HFFc6 (cell line): ENCODE measurements around the gene TRIM40. TPM values are rescaled to one million over a fixed set of nuclear protein-coding genes. Genes with fewer than 3 reads are reported as not detected.

ENCODE experiments used
- DNase-seq: peaks from one replicate; pipeline ENCODE4 v3.0.0-alpha.2; 2018
- H3K27ac Mint-ChIP-seq: 2 replicates; pipeline ENCODE4 v1.8.0; 2020; ENCODE audit warnings: mild to moderate bottlenecking, mixed read lengths
- H3K27me3 Mint-ChIP-seq: 2 replicates; pipeline ENCODE4 v1.8.0; 2021; ENCODE audit warnings: mild to moderate bottlenecking, moderate library complexity, mixed read lengths; ENCODE audit not compliant: insufficient read depth
- H3K36me3 Mint-ChIP-seq: 2 replicates; pipeline ENCODE4 v1.8.0; 2021; ENCODE audit warnings: low read depth, mixed read lengths
- H3K4me1 Mint-ChIP-seq: 2 replicates; pipeline ENCODE4 v1.8.0; 2020; ENCODE audit warnings: low read depth, mixed read lengths
- H3K4me3 Mint-ChIP-seq: 2 replicates; pipeline ENCODE4 v1.8.0; 2020; ENCODE audit warnings: mild to moderate bottlenecking, moderate library complexity, mixed read lengths
- H3K9me3 Mint-ChIP-seq: 2 replicates; pipeline ENCODE4 v1.8.0; 2020; ENCODE audit warnings: mild to moderate bottlenecking, mixed read lengths
- total RNA-seq, 6 experiments: library from RNA; stranded (reverse); fragmentation: NEBNext Ultra II Directional; extraction: Animal tissue kit (Norgen Biotek cat#: 25700); gene quantifications; 2 replicates in 1 of 6; 3 replicates in 5 of 6; pipeline ENCODE4 v1.2.3, GENCODE V29; 2021
- TF ChIP-seq, protein P1 (sequence below): fragments of 200-600 bp; sonication (generic); IDR thresholded peaks from 2 replicates; pipeline ENCODE4 v1.5.0; 2021; ENCODE audit warnings: antibody characterized with exemption, mild to moderate bottlenecking

TRIM40 gene
- total RNA-seq, 6 experiments from 2014 or later = not detected

GRCh38 chr6:30121446-30122366, 14.2 kb upstream of the TRIM40 start:
- Mint-ChIP-seq H3K27me3 (peaks cover 6% of the 10 kb centered on the region), H3K4me1 (peaks cover 30% of the 10 kb centered on the region)

DNA sequence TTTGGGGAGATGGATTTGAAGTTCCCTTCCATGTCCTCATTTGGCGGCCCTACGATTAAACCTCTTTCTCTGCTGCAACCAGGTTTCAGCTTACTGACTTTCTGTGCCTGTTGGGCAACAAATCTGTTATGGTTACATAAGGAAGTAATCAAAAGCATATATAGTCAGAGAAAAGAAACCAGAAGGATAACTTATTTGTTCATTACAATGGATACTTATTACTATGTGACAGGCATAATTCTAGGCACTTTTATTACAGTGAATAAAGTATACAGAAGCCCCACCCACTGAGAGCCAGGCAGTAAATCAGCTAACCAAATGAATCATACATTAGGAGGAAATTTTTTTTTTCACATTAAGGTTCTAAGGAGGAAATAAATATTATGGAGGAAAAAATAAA, 13.4 kb upstream of the TRIM40 start:
- H3K4me3 Mint-ChIP-seq = no peak overlapping the region
- H3K27ac Mint-ChIP-seq = no peak overlapping the region
- TF ChIP-seq, protein P1, sequence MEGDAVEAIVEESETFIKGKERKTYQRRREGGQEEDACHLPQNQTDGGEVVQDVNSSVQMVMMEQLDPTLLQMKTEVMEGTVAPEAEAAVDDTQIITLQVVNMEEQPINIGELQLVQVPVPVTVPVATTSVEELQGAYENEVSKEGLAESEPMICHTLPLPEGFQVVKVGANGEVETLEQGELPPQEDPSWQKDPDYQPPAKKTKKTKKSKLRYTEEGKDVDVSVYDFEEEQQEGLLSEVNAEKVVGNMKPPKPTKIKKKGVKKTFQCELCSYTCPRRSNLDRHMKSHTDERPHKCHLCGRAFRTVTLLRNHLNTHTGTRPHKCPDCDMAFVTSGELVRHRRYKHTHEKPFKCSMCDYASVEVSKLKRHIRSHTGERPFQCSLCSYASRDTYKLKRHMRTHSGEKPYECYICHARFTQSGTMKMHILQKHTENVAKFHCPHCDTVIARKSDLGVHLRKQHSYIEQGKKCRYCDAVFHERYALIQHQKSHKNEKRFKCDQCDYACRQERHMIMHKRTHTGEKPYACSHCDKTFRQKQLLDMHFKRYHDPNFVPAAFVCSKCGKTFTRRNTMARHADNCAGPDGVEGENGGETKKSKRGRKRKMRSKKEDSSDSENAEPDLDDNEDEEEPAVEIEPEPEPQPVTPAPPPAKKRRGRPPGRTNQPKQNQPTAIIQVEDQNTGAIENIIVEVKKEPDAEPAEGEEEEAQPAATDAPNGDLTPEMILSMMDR = no peak
- H3K36me3 Mint-ChIP-seq = no peaks in the 10 kb centered on the region
- H3K9me3 Mint-ChIP-seq = no peaks in the 10 kb centered on the region
- H3K27me3 Mint-ChIP-seq = peaks cover 14% of the 10 kb centered on the region
- peaks cover 30% of the 10 kb centered on the region for H3K4me1 Mint-ChIP-seq
- peak; percentile 7 for DNase-seq

More at GRCh38 chr6:30121446-30122366, 14.2 kb upstream of the TRIM40 start:
- Mint-ChIP-seq H3K9me3 (no peaks in the 10 kb centered on the region), H3K4me3 (no peak overlapping the region), H3K36me3 (no peaks in the 10 kb centered on the region), H3K27ac (no peak overlapping the region)
- DNase-seq = no peak
- TF ChIP-seq, protein P1 = no peak

GRCh38 chr6:30127238-30128093, 8.5 kb upstream of the TRIM40 start:
- H3K4me3 Mint-ChIP-seq = 0 out of 2 replicates have a peak overlapping the region, but pooled peaks have one; percentile 14
- no peaks in the 10 kb centered on the region for H3K36me3 Mint-ChIP-seq
- peaks cover 15% of the 10 kb centered on the region for H3K4me1 Mint-ChIP-seq
- H3K9me3 Mint-ChIP-seq = no peaks in the 10 kb centered on the region
- no peak overlapping the region for H3K27ac Mint-ChIP-seq
- DNase-seq = no peak
- H3K27me3 Mint-ChIP-seq = peaks cover 52% of the 10 kb centered on the region
- TF ChIP-seq, protein P1 = no peak

- Mint-ChIP-seq H3K9me3 (no peaks in the 10 kb centered on the region), H3K27me3 (peaks cover 54% of the 10 kb centered on the region), H3K36me3 (no peaks in the 10 kb centered on the region), H3K4me3 (no peak overlapping the region), H3K4me1 (peaks cover 6% of the 10 kb centered on the region), H3K27ac (no peak overlapping the region)
- DNase-seq = no peak
- TF ChIP-seq, protein P1 = no peak
These were observed 6.4 kb upstream of the TRIM40 start for GRCh38 chr6:30129265-30130178.
